Cardiac fibroblast (primary cell): ENCODE results near the gene PACSIN2.
"Not testable (repeated sequence)": the region's sequence is repeated elsewhere in the genome, so short reads cannot be mapped to it uniquely, and the experiment has no call there.

Experiments
- DNase-seq, 2 donors: peaks; one replicate each; pipeline versions ENCODE4 v3.0.0 to v3.0.0-alpha.2; 2010; ENCODE audit warnings: low read depth in 2 of 2
- H3K4me3 ChIP-seq, 2 donors: replicated peaks in 1 of 2; 1 replicate in 1 of 2; 2 replicates in 1 of 2; pipeline ENCODE4 v1.5.1; 2011; ENCODE audit warnings: low read depth in 2 of 2, low read length in 2 of 2, mild to moderate bottlenecking in 2 of 2, moderate library complexity in 1 of 2
- TF ChIP-seq, protein P1 (sequence below): IDR thresholded peaks from one replicate; pipeline ENCODE4 v1.5.1; 2011; ENCODE audit warnings: low read depth, mild to moderate bottlenecking, low read length, inconsistent platforms

Gene PACSIN2

DNA sequence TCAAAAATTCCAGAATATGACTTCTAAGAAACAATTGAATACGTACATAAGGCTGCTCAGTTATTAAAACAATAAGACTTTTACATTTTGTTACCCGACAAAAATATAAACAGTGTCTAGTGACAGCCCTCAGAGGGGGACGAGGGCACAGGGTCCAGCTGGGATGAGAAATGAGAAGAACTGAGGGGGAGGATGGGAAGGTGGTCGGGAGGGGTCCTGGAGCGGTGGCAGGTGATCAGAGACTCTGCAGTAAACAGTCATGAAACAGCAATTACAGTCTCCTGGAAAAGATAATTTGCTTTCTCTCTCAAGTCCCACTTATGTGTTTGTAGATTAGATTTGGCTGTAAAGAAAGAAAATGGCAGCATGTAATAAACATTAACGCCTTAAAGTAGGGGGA, 56.0 kb downstream of the PACSIN2 start:
- no peak for DNase-seq
- H3K4me3 ChIP-seq = peak overlapping the region in 1 of 2 donors; percentile 28
- TF ChIP-seq, protein P1, sequence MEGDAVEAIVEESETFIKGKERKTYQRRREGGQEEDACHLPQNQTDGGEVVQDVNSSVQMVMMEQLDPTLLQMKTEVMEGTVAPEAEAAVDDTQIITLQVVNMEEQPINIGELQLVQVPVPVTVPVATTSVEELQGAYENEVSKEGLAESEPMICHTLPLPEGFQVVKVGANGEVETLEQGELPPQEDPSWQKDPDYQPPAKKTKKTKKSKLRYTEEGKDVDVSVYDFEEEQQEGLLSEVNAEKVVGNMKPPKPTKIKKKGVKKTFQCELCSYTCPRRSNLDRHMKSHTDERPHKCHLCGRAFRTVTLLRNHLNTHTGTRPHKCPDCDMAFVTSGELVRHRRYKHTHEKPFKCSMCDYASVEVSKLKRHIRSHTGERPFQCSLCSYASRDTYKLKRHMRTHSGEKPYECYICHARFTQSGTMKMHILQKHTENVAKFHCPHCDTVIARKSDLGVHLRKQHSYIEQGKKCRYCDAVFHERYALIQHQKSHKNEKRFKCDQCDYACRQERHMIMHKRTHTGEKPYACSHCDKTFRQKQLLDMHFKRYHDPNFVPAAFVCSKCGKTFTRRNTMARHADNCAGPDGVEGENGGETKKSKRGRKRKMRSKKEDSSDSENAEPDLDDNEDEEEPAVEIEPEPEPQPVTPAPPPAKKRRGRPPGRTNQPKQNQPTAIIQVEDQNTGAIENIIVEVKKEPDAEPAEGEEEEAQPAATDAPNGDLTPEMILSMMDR = no peak

DNA sequence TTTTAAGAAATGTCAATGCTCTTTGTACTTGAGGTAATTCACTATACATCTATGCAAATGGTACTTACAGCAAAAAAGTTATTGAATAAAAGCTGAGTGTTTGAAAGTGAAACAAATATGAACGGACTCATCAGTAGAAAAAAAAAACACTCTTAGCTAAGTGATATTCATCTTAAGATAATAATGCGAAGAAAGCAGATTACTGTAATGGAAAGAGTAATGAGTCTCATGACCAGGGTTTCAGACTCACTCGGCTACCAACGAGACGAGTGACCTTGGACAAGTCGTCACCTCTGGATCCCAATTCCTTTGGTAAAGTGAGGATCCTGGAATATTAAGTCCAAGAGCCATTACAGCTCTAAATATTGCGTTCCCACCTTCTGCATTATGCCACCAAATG, 57.0 kb downstream of the PACSIN2 start:
- DNase-seq = peak in 1 of 2 donors; percentile 34
- peak overlapping the region in 1 of 2 donors; percentile 11 for H3K4me3 ChIP-seq
- TF ChIP-seq, protein P1 = no peak

DNA sequence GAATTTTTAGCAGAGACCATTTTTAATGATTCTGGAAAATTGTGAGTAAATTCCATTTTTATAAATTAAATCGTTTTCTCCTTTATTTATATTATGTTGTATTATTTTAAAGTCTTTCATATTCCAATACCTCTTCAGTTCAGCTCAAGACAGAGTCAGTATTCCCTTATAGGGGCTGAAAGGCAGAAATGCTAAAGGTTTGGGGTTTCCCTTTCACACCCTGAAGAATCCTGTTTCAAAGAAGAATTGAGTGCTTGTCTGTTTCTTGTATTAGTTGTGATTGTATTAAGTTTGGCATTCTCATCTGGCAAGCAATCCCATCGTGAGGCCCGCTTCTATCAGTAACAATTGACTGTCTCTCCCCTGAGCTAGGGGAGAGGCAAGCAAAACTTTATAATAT, 57.4 kb downstream of the PACSIN2 start:
- TF ChIP-seq, protein P1 = no peak
- no peak for DNase-seq
- H3K4me3 ChIP-seq = no peak overlapping the region

DNA sequence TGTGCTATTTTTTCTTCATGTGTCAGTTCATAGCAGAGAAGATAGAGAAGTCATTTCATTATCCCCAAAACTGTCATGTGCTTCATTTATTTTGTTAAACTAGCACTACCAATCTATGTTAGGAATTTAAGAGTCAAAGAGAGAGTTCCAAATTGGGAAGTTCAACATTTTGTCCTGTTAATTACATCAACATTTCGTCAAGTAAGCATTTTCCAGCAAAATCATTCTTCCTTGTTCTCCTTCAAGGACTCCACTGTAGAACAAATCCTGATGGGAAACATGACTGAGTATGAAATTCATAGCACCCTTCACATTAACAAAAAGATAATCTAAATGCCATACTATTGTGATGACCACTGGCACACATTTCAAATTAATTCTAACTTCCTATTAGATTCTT, 59.1 kb downstream of the PACSIN2 start:
- TF ChIP-seq, protein P1 = no peak
- H3K4me3 ChIP-seq = no peak overlapping the region
- no peak for DNase-seq

DNA sequence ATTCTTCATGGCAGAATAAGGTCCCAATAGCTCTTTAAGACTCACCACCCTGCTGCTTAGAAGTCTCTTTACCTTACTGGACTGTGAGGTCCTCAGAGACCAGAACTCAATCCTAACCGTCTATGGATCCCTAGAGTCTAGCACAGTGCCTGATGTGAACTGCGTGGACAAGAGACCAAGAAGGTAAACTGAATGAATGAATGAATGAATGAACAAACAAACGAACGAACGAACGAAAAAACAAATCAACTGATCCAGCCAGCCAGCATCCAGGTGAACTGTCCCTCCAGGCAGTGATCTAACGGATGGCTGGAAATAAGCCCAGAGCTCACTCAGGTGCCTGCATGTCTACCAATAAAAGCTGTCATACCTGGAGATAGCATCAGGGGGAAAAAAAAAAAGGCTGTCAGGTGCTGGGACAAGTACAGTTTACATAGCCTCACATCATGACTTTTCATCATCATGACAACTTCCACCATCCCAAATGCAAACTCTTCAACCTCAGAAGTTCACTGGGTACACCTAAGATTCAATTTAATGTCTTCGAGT, 59.8 kb downstream of the PACSIN2 start:
- DNase-seq = no peak
- H3K4me3 ChIP-seq = no peak overlapping the region
- TF ChIP-seq, protein P1 = no peak

DNA sequence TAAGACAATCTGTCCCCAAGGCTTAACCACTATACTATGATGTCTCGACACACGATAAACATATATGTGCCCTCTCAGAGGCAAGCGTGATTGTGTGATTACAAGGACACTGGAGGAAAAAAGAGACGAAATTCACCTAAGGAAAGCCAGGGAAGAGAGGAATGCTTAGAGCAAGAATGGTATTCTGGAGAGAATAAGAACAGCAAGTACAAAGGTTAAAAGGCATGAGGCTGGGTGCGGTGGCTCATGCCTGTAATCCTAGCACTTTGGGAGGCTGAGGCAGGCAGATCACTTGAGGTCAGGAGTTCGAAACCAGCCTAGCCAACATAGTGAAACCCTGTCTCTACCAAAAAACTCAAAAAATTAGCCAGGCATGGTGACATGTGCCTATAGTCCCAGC, 61.2 kb downstream of the PACSIN2 start:
- H3K4me3 ChIP-seq, DNase-seq: not testable (repeated sequence)

DNA sequence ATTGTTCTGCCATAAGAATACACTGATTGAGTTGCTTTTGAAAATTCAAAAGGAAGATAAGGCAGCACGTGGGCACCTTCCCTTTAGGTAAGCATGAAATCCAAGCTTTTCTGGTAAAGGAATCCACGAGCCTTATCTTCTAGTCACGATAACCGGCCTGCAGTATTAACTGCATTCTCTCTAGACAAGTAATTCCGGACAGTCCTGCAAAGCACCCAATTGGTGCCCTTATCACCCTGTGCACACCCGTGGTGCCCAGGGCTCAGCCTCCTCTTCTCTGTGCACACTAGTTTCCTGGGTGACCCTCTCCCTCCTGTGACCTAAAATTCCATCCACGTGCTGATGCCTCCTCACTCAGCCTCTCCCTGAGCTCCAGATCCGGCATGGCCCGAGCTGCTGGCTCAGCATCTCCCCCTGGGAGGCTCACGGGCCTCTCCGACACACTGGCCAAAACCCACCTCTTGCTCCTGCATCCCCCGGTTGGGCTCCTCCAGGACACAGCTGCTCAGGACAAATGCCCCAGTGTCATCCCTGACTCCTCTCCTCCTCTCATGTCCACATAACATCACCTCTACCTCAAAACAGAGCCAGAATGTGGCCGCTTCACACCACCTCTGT, 63.7 kb downstream of the PACSIN2 start:
- no peak overlapping the region for H3K4me3 ChIP-seq
- TF ChIP-seq, protein P1 = no peak

More for the DNA sequence above, 63.7 kb downstream of the PACSIN2 start:
- no peak for DNase-seq
